ENCODE data around the gene ZDHHC11.
"Not testable (repeated sequence)": the region's sequence is repeated elsewhere in the genome, so short reads cannot be mapped to it uniquely, and the experiment has no call there.

ZDHHC11 gene

DNA sequence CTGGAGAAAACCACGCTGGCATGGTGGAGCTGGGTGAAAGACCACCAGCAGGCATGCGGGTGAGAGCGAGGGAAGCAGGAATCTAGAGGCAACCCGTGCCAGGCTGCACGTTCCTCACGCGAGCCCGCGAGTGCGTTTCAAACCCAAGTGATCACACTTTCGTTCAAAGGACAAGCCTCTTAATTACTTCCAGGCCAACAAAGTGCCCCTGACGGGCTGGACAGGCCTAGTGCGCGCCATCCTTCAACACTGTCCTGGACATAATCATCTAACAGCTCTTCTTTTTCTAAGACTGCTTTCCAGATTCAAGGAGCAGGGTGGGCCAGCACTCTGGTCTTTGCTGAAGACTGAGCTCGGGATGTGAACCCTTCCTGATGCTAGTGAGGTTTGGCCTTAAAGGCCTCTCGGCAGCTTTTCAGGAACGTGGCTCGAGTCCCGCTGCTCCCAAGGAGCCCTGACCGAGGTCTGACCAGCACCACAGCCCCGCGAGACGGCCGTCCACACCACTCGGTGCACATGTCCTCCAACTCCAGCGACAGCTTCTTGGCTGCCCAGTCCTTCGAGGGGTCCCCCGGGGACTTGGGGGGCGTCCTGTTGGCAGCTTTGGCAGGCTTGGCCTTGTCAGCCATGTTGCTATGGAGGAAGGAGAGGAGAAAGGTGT is 81.2 kb downstream of the ZDHHC11 start:
- not testable (repeated sequence) for H2AK5ac ChIP-seq (ENCODE audit: low read length); H3K27ac ChIP-seq (ENCODE audit: low read depth, low read length); H4K5ac ChIP-seq (ENCODE audit: low read length); H3K9ac ChIP-seq (ENCODE audit: low read length); H2BK15ac ChIP-seq (replicated peaks; ENCODE audit: low read depth); H3K23ac ChIP-seq (ENCODE audit: low read length); DNase-seq; H3K4me1 ChIP-seq (ENCODE audit: control insufficient read depth, low read depth, low read length); H3K18ac ChIP-seq (ENCODE audit: low read length); H3K4ac ChIP-seq (ENCODE audit: low read depth, low read length); H3K56ac ChIP-seq (ENCODE audit: low read length); H3K4me3 ChIP-seq (ENCODE audit: low read length); H4K8ac ChIP-seq (ENCODE audit: low read depth, low read length); H3K79me1 ChIP-seq (ENCODE audit: low read length); H3K36me3 ChIP-seq (ENCODE audit: control insufficient read depth, insufficient read depth, low read length); H2BK120ac ChIP-seq (ENCODE audit: low read depth, low read length); H3K27me3 ChIP-seq (ENCODE audit: insufficient read depth, low read length, poor library complexity); H2BK5ac ChIP-seq (ENCODE audit: low read length); H3K79me2 ChIP-seq (ENCODE audit: control insufficient read depth, insufficient read depth, low read length); H3K4me2 ChIP-seq (ENCODE audit: low read length)
- no CpG with 5 or more reads among the region's 29 CpGs for WGBS (ENCODE audit: extremely low coverage, insufficient coverage, low lambda C conversion rate)

DNA sequence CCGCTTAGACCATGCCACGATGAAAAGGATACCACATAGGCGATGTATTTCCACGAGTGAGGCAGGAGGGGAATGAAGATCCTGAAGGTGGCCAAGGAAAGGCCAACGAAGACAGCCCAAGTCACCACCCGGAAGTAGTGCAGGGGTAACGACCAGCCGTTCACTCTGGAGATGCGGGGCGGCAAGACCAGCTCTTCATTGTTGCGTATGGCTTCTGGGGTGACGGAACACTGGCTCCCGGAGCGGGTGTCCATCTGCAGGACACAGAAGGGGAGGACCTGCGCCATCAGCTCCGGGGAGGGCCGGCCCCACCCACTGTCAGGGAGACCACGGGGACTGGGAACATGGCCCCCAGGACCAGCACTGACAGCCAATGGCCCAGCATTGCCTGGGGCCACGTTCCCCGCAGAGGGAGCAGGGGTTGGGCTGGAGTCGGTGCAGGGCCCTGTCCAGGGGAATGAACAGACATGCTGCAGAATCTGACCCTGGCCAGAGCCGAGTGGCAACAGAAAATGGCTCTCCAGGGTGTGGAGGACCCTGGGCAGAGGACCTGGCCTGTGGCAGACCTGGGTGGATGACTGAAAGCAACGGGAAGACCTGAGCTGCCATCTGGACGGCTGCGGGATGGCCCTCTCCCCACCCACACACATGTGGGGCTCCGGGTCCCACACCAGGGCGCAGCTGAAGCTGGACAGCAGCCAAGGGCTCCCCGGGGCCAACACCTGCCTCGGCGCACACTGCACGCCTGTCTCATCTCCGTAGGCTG is 83.9 kb downstream of the ZDHHC11 start:
- Histone ChIP-seq H3K4ac (ENCODE audit: low read depth, low read length) (no peak overlapping the region), H3K27me3 (ENCODE audit: insufficient read depth, low read length, poor library complexity) (no peaks in the 10 kb centered on the region), H2BK5ac (ENCODE audit: low read length) (no peak overlapping the region), H3K79me2 (ENCODE audit: control insufficient read depth, insufficient read depth, low read length) (no peaks in the 10 kb centered on the region), H3K18ac (ENCODE audit: low read length) (no peak overlapping the region), H4K8ac (ENCODE audit: low read depth, low read length) (no peak overlapping the region), H3K4me3 (ENCODE audit: low read length) (no peak overlapping the region), H3K56ac (ENCODE audit: low read length) (no peak overlapping the region), H3K4me2 (ENCODE audit: low read length) (no peak overlapping the region), H3K79me1 (ENCODE audit: low read length) (no peaks in the 10 kb centered on the region), H3K9ac (ENCODE audit: low read length) (no peak overlapping the region), H2BK120ac (ENCODE audit: low read depth, low read length) (no peak overlapping the region), H3K4me1 (ENCODE audit: control insufficient read depth, low read depth, low read length) (no peaks in the 10 kb centered on the region), H3K27ac (ENCODE audit: low read depth, low read length) (no peak overlapping the region), H3K23ac (ENCODE audit: low read length) (no peak overlapping the region), H2BK15ac (replicated peaks; ENCODE audit: low read depth) (no peak overlapping the region), H2AK5ac (ENCODE audit: low read length) (no peak overlapping the region), H3K36me3 (ENCODE audit: control insufficient read depth, insufficient read depth, low read length) (no peaks in the 10 kb centered on the region), H4K5ac (ENCODE audit: low read length) (no peak overlapping the region)
- DNase-seq = no peak
- no CpG with 5 or more reads among the region's 32 CpGs for WGBS (ENCODE audit: extremely low coverage, insufficient coverage, low lambda C conversion rate)

DNA sequence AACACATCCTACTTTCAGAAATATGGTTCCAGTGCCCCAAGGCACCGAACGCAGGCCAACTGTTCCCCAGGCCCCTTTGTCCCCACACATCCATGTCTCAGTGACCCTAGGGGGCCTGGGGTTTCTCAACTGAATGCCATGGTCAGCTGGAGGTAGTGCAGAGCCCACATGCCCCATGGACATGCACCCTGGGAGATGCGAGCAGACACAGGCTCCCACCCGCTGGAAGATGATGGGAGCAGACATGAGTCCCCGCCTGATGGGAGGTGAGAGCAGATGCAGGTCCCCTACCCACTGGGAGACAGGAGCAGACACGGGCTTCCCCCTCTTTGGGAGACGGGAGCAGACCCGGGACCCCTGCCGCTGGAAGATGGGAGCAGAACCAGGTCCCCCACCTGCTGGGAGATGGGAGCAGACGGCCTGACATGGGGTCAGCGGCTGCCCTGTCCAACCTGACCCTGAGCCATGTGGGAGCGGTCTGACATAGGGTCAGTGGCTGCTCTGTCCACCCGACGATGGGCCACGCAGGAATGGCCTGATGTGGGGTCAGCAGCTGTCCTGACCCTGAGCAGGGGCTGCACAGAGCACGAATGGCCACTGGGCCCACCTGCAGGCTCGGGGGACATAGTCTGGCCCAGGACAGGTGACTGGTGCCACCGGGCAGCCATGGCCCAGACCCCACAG is 84.7 kb downstream of the ZDHHC11 start:
- no peak overlapping the region for H4K5ac ChIP-seq (ENCODE audit: low read length)
- H3K27me3 ChIP-seq (ENCODE audit: insufficient read depth, low read length, poor library complexity) = no peaks in the 10 kb centered on the region
- no peak overlapping the region for H3K56ac ChIP-seq (ENCODE audit: low read length)
- no peak overlapping the region for H3K18ac ChIP-seq (ENCODE audit: low read length)
- H2BK15ac ChIP-seq (replicated peaks; ENCODE audit: low read depth) = no peak overlapping the region
- no peaks in the 10 kb centered on the region for H3K79me1 ChIP-seq (ENCODE audit: low read length)
- H3K79me2 ChIP-seq (ENCODE audit: control insufficient read depth, insufficient read depth, low read length) = no peaks in the 10 kb centered on the region
- H4K8ac ChIP-seq (ENCODE audit: low read depth, low read length) = no peak overlapping the region
- no peak overlapping the region for H3K23ac ChIP-seq (ENCODE audit: low read length)
- no peak overlapping the region for H2AK5ac ChIP-seq (ENCODE audit: low read length)
- H3K4me2 ChIP-seq (ENCODE audit: low read length) = no peak overlapping the region
- H2BK120ac ChIP-seq (ENCODE audit: low read depth, low read length) = no peak overlapping the region
- no peak overlapping the region for H3K4me3 ChIP-seq (ENCODE audit: low read length)
- no peaks in the 10 kb centered on the region for H3K36me3 ChIP-seq (ENCODE audit: control insufficient read depth, insufficient read depth, low read length)
- H3K9ac ChIP-seq (ENCODE audit: low read length) = no peak overlapping the region
- no CpG with 5 or more reads among the region's 18 CpGs for whole genome bisulfite sequencing (ENCODE audit: extremely low coverage, insufficient coverage, low lambda C conversion rate)
- no peak overlapping the region for H2BK5ac ChIP-seq (ENCODE audit: low read length)
- no peak overlapping the region for H3K27ac ChIP-seq (ENCODE audit: low read depth, low read length)
- DNase-seq = no peak
- H3K4ac ChIP-seq (ENCODE audit: low read depth, low read length) = no peak overlapping the region
- no peaks in the 10 kb centered on the region for H3K4me1 ChIP-seq (ENCODE audit: control insufficient read depth, low read depth, low read length)

DNA sequence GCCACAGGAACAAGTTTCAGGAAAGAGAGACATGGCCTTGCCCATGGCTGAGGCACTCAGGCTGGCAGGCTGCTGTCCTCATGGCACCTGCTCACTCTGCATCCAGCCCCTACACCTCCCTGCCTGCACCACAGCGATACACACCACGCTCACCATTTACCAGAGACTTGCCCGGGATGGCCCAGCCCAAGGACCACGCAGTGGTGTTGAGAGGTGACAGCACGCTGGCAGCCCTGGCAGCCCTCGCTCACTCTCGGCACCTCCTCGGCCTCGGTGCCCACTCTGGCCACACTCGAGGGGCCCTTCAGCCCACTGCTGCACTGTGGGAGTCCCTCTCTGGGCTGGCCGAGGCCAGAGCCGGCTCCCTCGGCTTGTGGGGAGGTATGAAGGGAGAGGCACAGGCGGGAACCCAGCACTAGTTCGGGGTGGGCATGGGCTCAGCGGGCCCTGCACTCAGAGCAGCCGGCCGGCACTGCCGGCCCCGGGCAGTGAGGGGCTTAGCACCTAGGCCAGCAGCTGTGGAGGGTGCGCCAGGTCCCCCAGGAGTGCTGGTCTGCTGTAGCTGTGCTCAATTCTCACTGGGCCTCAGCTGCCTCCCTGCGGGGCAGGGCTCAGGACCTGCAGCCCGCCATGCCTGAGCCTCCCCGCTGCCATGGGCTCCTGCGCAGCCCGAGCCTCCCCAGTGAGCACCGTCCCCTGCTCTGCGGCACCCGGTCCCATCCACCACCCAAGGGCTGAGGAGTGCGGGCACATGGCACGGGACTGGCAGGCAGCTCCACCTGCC is 86.6 kb downstream of the ZDHHC11 start:
- Histone ChIP-seq H3K4ac (ENCODE audit: low read depth, low read length) (no peak overlapping the region), H3K9ac (ENCODE audit: low read length) (no peak overlapping the region), H3K36me3 (ENCODE audit: control insufficient read depth, insufficient read depth, low read length) (no peaks in the 10 kb centered on the region), H3K4me1 (ENCODE audit: control insufficient read depth, low read depth, low read length) (no peaks in the 10 kb centered on the region), H4K5ac (ENCODE audit: low read length) (no peak overlapping the region), H4K8ac (ENCODE audit: low read depth, low read length) (no peak overlapping the region), H3K56ac (ENCODE audit: low read length) (no peak overlapping the region), H2BK5ac (ENCODE audit: low read length) (no peak overlapping the region), H3K4me2 (ENCODE audit: low read length) (no peak overlapping the region), H2BK15ac (replicated peaks; ENCODE audit: low read depth) (no peak overlapping the region), H3K27me3 (ENCODE audit: insufficient read depth, low read length, poor library complexity) (no peaks in the 10 kb centered on the region), H3K23ac (ENCODE audit: low read length) (no peak overlapping the region), H3K27ac (ENCODE audit: low read depth, low read length) (no peak overlapping the region), H2AK5ac (ENCODE audit: low read length) (no peak overlapping the region), H3K79me2 (ENCODE audit: control insufficient read depth, insufficient read depth, low read length) (no peaks in the 10 kb centered on the region), H3K4me3 (ENCODE audit: low read length) (no peak overlapping the region), H2BK120ac (ENCODE audit: low read depth, low read length) (no peak overlapping the region), H3K18ac (ENCODE audit: low read length) (no peak overlapping the region), H3K79me1 (ENCODE audit: low read length) (no peaks in the 10 kb centered on the region)
- WGBS (ENCODE audit: extremely low coverage, insufficient coverage, low lambda C conversion rate) = no CpG with 5 or more reads among the region's 31 CpGs
- DNase-seq = no peak

DNA sequence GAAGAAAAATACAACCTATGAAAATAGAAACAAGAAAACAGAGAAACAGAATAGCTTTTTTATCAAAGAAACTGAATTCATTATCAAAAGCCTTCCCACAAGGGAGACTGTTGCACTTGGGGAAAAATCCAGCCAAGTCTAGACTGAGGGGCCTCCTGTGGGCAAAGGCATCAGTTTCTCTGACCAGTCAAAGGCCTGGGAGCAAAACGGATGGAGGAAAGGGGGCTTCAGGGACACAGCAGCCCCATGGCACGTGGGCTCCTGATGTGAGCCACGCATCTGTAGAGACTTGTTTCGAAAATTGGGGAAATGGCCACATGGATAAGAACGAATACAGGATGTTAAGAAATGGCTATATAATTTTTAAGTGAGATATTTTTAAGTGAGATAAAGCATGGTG is 87.4 kb downstream of the ZDHHC11 start:
- H3K18ac ChIP-seq (ENCODE audit: low read length) = no peak overlapping the region
- H2AK5ac ChIP-seq (ENCODE audit: low read length) = no peak overlapping the region
- H3K23ac ChIP-seq (ENCODE audit: low read length) = no peak overlapping the region
- H3K27me3 ChIP-seq (ENCODE audit: insufficient read depth, low read length, poor library complexity) = no peaks in the 10 kb centered on the region
- no peak overlapping the region for H3K4me3 ChIP-seq (ENCODE audit: low read length)
- no peak overlapping the region for H4K8ac ChIP-seq (ENCODE audit: low read depth, low read length)
- no peaks in the 10 kb centered on the region for H3K36me3 ChIP-seq (ENCODE audit: control insufficient read depth, insufficient read depth, low read length)
- H3K79me1 ChIP-seq (ENCODE audit: low read length) = no peaks in the 10 kb centered on the region
- H3K4me1 ChIP-seq (ENCODE audit: control insufficient read depth, low read depth, low read length) = no peaks in the 10 kb centered on the region
- H3K4ac ChIP-seq (ENCODE audit: low read depth, low read length) = no peak overlapping the region
- no peak overlapping the region for H3K56ac ChIP-seq (ENCODE audit: low read length)
- H2BK15ac ChIP-seq (replicated peaks; ENCODE audit: low read depth) = no peak overlapping the region
- 97% methylated on average over 2 of the region's 5 CpGs for WGBS (ENCODE audit: extremely low coverage, insufficient coverage, low lambda C conversion rate)
- no peaks in the 10 kb centered on the region for H3K79me2 ChIP-seq (ENCODE audit: control insufficient read depth, insufficient read depth, low read length)
- H3K9ac ChIP-seq (ENCODE audit: low read length) = no peak overlapping the region
- H4K5ac ChIP-seq (ENCODE audit: low read length) = no peak overlapping the region
- H2BK120ac ChIP-seq (ENCODE audit: low read depth, low read length) = no peak overlapping the region
- no peak overlapping the region for H3K27ac ChIP-seq (ENCODE audit: low read depth, low read length)
- no peak overlapping the region for H3K4me2 ChIP-seq (ENCODE audit: low read length)
- H2BK5ac ChIP-seq (ENCODE audit: low read length) = no peak overlapping the region
- DNase-seq = no peak

Data from mesendoderm (in vitro differentiated cells).